ENCODE data around the gene WDFY2. TPM values are rescaled to one million over a fixed set of nuclear protein-coding genes. Genes with fewer than 3 reads are reported as not detected.

WDFY2 gene
- total RNA-seq, 1 donor from 2014 or later, result 11.1 TPM

DNA sequence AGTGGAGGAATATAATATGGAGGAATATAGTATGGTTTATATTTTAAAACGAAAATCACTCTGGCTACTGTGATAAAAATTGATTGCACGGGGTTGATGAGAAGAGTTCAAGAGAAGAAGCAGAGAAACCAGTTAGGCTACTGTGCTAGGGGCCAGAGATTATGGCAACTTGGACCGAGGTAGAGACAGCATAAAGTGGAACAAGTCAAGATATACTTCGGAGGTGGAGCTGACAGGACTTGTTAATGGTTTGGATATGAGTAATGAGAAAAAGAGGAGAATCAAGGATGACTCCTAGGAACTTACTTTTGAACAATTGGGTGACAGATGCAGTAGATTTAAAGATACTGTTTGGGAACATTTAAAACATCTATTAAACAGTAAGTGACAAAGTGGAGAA, 6.6 kb upstream of the WDFY2 start:
- no peaks in the 10 kb centered on the region for H3K27me3 ChIP-seq (ENCODE audit: control insufficient read depth, insufficient read depth, low read length)
- no peak for DNase-seq (ENCODE audit: low read depth)
- H3K4me3 ChIP-seq (ENCODE audit: low read depth, low read length), result no peak overlapping the region
- no peak for TF ChIP-seq CTCF (IDR thresholded peaks at IDR 0.05; ENCODE audit: insufficient read depth, low read length, poor library complexity, severe bottlenecking)
- H3K36me3 ChIP-seq (ENCODE audit: control insufficient read depth, insufficient read depth, low read length), result no peaks in the 10 kb centered on the region

GRCh38 chr13:51579676-51580075, 4.6 kb upstream of the WDFY2 start:
- TF ChIP-seq CTCF (IDR thresholded peaks at IDR 0.05; ENCODE audit: insufficient read depth, low read length, poor library complexity, severe bottlenecking), result no peak
- DNase-seq (ENCODE audit: low read depth), result no peak
- Histone ChIP-seq H3K36me3 (ENCODE audit: control insufficient read depth, insufficient read depth, low read length) (no peaks in the 10 kb centered on the region), H3K27me3 (ENCODE audit: control insufficient read depth, insufficient read depth, low read length) (no peaks in the 10 kb centered on the region), H3K4me3 (ENCODE audit: low read depth, low read length) (no peak overlapping the region)

DNA sequence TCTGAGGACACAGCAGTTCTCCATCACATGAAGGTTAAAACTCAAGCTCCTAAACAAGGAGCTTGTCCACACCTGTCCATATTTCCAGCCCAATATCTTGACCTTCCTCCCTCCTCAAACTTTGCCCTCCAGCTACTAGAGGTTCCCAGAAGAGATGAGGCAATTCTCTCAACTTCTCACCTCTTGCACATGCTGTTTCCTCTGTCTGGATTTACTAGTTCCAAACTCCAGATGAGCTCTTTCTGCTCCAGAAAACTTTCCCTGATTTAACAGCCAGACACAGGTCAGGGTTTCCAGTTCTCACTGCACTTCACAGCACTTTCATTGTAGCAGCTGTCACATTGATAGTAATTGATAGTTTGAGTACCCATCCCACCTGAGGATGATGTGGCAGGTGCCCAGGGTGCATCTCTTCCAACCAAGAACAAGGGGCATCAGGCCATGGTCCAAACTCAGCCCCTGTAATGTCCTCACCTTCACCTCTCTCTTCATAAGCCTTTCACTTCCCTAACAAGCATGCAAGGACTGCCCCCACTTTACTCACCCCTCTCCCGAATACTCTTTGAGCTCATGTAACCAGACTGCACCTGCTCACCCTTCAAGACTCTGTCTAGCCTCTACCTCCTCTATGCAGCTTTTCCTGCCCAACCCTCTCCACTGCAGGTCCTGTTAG, 3.0 kb upstream of the WDFY2 start:
- Histone ChIP-seq H3K4me3 (ENCODE audit: low read depth, low read length) (no peak overlapping the region), H3K36me3 (ENCODE audit: control insufficient read depth, insufficient read depth, low read length) (no peaks in the 10 kb centered on the region), H3K27me3 (ENCODE audit: control insufficient read depth, insufficient read depth, low read length) (no peaks in the 10 kb centered on the region)
- TF ChIP-seq CTCF (IDR thresholded peaks at IDR 0.05; ENCODE audit: insufficient read depth, low read length, poor library complexity, severe bottlenecking), result no peak
- no peak for DNase-seq (ENCODE audit: low read depth)

DNA sequence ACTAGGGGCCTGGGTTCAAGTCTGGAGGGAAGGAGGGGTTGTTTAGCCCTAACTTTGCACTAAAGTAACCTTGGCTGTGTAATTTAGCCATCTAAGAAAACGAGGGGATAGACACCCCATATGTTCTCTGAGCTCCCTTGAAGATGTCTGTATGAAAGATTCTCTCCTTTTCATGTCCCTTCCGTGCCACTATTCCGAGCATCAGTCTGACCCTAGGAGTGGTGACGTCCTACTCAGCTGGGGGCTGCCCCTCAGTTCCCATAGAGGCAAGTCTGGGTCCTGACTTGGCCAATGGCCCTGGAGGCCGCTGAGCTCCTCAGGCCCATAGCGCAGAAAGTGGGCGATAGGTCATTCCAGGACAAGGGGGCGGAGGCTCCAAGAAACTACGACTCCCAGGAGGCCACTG, 790 bp upstream of the WDFY2 start:
- H3K4me3 ChIP-seq (ENCODE audit: low read depth, low read length), result peak overlapping the region; percentile 33
- DNase-seq (ENCODE audit: low read depth), result no peak
- no peaks in the 10 kb centered on the region for H3K36me3 ChIP-seq (ENCODE audit: control insufficient read depth, insufficient read depth, low read length)
- H3K27me3 ChIP-seq (ENCODE audit: control insufficient read depth, insufficient read depth, low read length), result no peaks in the 10 kb centered on the region
- TF ChIP-seq CTCF (IDR thresholded peaks at IDR 0.05; ENCODE audit: insufficient read depth, low read length, poor library complexity, severe bottlenecking), result no peak

- DNase-seq (ENCODE audit: low read depth), result no peak
- H3K36me3 ChIP-seq (ENCODE audit: control insufficient read depth, insufficient read depth, low read length), result no peaks in the 10 kb centered on the region
- peak overlapping the region; percentile 96 for H3K4me3 ChIP-seq (ENCODE audit: low read depth, low read length)
- no peaks in the 10 kb centered on the region for H3K27me3 ChIP-seq (ENCODE audit: control insufficient read depth, insufficient read depth, low read length)
- no peak for TF ChIP-seq CTCF (IDR thresholded peaks at IDR 0.05; ENCODE audit: insufficient read depth, low read length, poor library complexity, severe bottlenecking)
These were observed 740 bp downstream of the WDFY2 start for GRCh38 chr13:51584731-51585672.
